WERI-Rb-1 (cell line): ENCODE results near the gene SDC4.

ENCODE experiments used
- DNase-seq: peaks from one replicate; pipeline ENCODE4 v3.0.0-alpha.2; 2020
- H3K27ac ChIP-seq: fragments of 250-450 bp; sonication (Bioruptor Pico); 2 replicates; pipeline ENCODE4 v1.5.1; 2020; ENCODE audit warnings: mild to moderate bottlenecking, moderate library complexity
- H3K27me3 ChIP-seq: fragments of 250-450 bp; sonication (Bioruptor Pico); 2 replicates; pipeline ENCODE4 v1.5.1; 2021; ENCODE audit warnings: mild to moderate bottlenecking, low read depth, moderate library complexity; ENCODE audit not compliant: insufficient read depth, severe bottlenecking
- H3K36me3 ChIP-seq: fragments of 250-450 bp; sonication (Bioruptor Pico); 2 replicates; pipeline ENCODE4 v1.5.1; 2020; ENCODE audit warnings: mild to moderate bottlenecking, moderate library complexity
- H3K4me3 ChIP-seq: 2 replicates; pipeline ENCODE4 v1.5.1; 2011; ENCODE audit warnings: low read depth, mild to moderate bottlenecking, control low read depth, low read length
- H3K9me3 ChIP-seq: fragments of 250-450 bp; sonication (Bioruptor Pico); 2 replicates; pipeline ENCODE4 v1.5.1; 2021; ENCODE audit warnings: mild to moderate bottlenecking, moderate library complexity; ENCODE audit not compliant: severe bottlenecking
- TF ChIP-seq, protein P1 (sequence below): IDR thresholded peaks from 2 replicates; pipeline ENCODE4 v1.5.1; 2011; ENCODE audit warnings: low read depth, mild to moderate bottlenecking, control low read depth, inconsistent platforms, low read length

SDC4 gene

GRCh38 chr20:45311589-45312211 lies 36.5 kb downstream of the SDC4 start:
- H3K9me3 ChIP-seq, result no peaks in the 10 kb centered on the region
- H3K27me3 ChIP-seq, result no peaks in the 10 kb centered on the region
- H3K27ac ChIP-seq, result no peak overlapping the region
- DNase-seq, result peak; percentile 79
- no peaks in the 10 kb centered on the region for H3K36me3 ChIP-seq
- TF ChIP-seq, protein P1, sequence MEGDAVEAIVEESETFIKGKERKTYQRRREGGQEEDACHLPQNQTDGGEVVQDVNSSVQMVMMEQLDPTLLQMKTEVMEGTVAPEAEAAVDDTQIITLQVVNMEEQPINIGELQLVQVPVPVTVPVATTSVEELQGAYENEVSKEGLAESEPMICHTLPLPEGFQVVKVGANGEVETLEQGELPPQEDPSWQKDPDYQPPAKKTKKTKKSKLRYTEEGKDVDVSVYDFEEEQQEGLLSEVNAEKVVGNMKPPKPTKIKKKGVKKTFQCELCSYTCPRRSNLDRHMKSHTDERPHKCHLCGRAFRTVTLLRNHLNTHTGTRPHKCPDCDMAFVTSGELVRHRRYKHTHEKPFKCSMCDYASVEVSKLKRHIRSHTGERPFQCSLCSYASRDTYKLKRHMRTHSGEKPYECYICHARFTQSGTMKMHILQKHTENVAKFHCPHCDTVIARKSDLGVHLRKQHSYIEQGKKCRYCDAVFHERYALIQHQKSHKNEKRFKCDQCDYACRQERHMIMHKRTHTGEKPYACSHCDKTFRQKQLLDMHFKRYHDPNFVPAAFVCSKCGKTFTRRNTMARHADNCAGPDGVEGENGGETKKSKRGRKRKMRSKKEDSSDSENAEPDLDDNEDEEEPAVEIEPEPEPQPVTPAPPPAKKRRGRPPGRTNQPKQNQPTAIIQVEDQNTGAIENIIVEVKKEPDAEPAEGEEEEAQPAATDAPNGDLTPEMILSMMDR, result peak; percentile 96
- no peak overlapping the region for H3K4me3 ChIP-seq

DNA sequence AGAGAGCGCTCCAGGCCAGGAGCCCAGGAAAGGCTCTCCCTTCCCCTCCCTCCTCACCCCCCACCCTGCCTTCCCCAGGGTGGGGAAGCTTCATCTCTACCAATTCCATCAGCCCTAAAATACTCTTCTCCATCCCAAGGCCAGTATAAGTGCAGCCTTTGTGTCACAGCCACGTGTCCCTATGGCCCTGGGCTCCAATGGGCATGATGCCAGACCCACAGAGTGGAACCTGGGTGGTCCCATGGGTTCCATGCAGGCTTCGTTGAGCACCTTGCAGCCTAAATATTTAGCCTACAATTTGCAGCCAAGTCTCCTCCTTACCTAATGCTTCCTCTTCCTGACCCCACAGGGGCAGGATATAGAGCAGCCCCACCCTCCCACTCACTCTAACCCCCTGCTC lies 39.1 kb downstream of the SDC4 start:
- Histone ChIP-seq H3K27me3 (no peaks in the 10 kb centered on the region), H3K4me3 (no peak overlapping the region), H3K27ac (no peak overlapping the region), H3K9me3 (no peaks in the 10 kb centered on the region), H3K36me3 (no peaks in the 10 kb centered on the region)
- TF ChIP-seq, protein P1, result no peak
- no peak for DNase-seq

GRCh38 chr20:45308117-45308778 lies 40.0 kb downstream of the SDC4 start, which contains the start of gene MATN4:
Gene MATN4, minus strand, starts transcription at chr20:45308299. Its CDS starts 2,717 bp downstream, at chr20:45305582.
- TF ChIP-seq, protein P1, result no peak
- no peak within 1 kb of the TSS for H3K4me3 ChIP-seq
- DNase-seq, result no peak
- H3K27me3 ChIP-seq, result no peaks in the 10 kb centered on the region
- H3K36me3 ChIP-seq, result no peaks in the 10 kb centered on the region
- H3K27ac ChIP-seq, result no peak within 1 kb of the TSS
- H3K9me3 ChIP-seq, result no peaks in the 10 kb centered on the region

DNA sequence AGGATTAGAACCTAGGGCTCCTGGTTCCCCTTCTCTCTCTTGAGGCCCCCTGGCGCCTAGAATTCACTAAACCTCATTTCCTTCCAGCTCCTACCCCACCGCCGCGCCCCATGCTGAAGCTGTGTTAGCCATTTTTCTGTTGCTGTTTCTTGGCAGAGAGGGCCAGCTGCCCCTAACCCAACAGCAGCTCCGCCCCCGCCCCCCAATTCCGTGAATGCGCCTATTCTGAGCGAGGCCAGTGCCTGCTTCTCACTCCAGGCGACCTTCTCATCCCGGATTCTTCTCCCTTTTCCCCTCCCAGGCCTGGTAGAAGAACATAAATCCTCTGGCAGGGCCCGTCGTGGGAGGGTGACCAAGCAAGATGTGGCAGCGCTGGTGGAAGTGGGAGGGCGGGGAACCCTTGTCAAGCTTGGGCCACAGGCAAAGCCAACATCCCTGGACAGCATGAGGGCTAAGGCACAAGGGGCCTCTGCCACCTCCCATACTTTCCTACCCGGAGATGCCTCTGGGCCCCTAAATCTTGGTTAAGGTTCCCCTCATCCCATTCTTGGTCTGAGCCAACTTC lies 41.1 kb downstream of the SDC4 start:
- H3K36me3 ChIP-seq, result no peaks in the 10 kb centered on the region
- no peaks in the 10 kb centered on the region for H3K9me3 ChIP-seq
- no peak overlapping the region for H3K4me3 ChIP-seq
- no peak overlapping the region for H3K27ac ChIP-seq
- TF ChIP-seq, protein P1, result no peak
- no peaks in the 10 kb centered on the region for H3K27me3 ChIP-seq
- no peak for DNase-seq

DNA sequence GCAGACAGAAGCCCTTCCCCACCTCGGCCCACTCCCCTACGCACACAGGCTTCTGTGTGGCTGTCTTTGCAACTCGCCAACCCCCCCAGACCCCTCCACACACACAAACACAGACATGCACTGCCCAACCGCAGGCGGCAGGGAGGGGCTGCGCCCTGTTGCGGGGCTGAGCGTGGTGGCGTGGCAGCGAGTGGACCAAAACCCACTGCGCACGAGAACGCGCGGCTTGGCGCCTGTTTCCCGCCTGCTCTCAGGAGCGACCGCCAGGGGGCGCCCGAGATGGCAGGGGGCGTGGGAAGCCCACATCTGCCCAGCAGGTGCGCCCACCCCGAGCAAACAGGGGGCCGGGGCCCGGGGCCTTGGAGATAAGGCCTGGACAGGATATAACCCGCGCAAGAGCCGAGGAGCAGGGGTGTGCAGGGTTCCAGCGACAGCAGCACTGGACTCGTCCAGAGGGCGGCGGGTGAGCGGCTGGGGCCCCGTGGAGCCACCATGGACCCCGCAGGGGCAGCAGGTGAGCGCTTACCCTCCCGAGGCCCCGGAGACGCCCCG lies 41.7 kb downstream of the SDC4 start, which contains the start of gene RBPJL:
Gene RBPJL, plus strand, starts transcription at position 410 of the 552 bp plus-strand sequence. Its CDS starts 83 bp downstream, at position 493.
- Histone ChIP-seq H3K4me3 (no peak within 1 kb of the TSS), H3K27me3 (no peaks in the 10 kb centered on the region), H3K27ac (no peak within 1 kb of the TSS), H3K36me3 (no peaks in the 10 kb centered on the region), H3K9me3 (no peaks in the 10 kb centered on the region)
- TF ChIP-seq, protein P1, result peak; percentile 48
- DNase-seq, result no peak
